ENCODE measurements around the gene SH3GL1.
"Not testable (repeated sequence)": the region's sequence is repeated elsewhere in the genome, so short reads cannot be mapped to it uniquely, and the experiment has no call there.

Gene SH3GL1

DNA sequence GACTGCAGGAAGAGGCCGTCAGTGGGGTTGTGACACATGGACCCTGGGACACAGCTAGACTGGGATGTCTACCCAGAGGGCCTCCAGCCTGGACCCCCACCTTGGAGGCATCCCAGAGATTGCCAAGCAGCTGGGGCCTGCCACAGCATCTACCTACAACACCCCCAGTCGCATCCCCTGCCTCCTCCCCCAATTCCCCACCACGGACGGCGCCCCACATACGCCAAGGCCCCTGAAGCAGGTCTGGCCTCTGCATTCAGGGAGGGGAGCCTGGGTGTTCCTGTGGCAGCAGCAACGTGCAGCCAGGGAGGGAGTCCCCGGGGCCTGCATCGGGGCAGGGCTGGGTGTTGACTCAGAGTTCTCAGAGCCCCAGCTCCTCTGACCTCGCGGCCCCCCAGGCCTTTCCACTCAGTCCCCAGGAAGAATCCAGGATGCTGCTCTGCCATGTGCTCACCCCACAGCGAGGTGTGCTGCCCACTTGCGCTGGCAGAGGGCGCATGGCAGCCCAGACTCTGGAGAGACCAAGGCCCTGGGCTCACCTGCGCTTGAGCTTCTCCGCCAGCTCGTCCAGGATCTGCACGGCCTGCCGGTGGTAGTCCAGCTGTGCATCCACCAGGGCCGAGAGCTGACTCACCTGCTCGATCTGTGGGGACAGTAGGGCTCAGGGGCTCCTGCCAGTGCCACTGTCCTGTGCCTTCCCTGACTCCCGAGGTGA lies 37.4 kb downstream of the SH3GL1 start:
- no peak for DNase-seq

- no peak for DNase-seq
These were observed 38.1 kb downstream of the SH3GL1 start for GRCh38 chr19:4362101-4362828.

GRCh38 chr19:4361152-4362046 lies 38.9 kb downstream of the SH3GL1 start:
- no peak for DNase-seq

DNA sequence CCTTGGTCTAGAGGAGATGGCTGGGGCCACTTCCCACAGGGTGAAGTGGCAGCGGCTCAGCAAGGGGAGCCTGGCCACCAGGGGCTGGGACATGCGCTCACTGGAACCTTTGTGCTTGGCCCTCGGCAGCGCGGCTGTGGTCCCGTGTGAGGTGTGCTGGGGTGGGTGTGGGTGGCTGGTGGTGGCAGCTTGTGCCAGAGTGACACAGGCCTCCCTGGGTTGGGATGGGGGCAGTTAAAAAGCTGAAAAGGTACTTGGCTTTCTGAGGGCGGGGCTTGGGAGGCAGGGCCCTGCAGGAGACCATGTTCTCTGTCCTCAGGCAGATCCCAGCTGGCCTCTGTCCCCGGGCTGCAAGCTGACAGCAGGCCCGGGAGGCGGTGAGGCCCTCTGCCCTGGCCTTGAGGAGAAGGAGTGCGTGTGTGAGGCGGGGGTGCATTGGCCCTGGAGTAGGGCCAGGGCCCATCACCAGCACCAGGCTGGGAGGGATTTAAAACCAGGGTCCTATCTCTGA lies 39.7 kb downstream of the SH3GL1 start:
- DNase-seq, result no peak

GRCh38 chr19:4360081-4360569 lies 40.2 kb downstream of the SH3GL1 start:
- no peak for DNase-seq

GRCh38 chr19:4359627-4360000 lies 40.7 kb downstream of the SH3GL1 start:
- DNase-seq, result no peak

GRCh38 chr19:4358709-4359626 lies 41.4 kb downstream of the SH3GL1 start:
- no peak for DNase-seq

GRCh38 chr19:4357921-4358326 lies 42.4 kb downstream of the SH3GL1 start:
- DNase-seq, result no peak

- DNase-seq, result no peak
These were observed 43.1 kb downstream of the SH3GL1 start for GRCh38 chr19:4357095-4357797.

DNA sequence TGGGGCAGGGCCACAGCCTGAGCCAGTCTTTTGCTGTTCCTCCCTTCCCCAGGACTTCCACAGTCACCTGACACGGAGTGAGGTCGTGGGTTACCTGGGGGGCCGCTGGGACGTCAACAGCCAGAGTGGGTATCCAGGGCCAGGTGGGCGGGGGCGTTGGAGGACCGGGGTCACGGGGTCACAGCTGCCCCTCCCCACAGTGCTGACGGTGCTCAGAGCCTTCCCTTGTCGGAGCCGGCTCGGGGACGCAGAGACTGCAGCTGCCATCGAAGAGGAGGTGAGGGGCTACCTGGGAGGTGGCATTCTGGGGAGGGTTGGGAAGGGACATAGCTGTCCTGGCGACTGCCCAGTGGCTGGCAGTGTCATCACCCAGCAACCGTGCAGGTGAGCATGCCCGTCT lies 45.5 kb downstream of the SH3GL1 start:
- DNase-seq, result no peak

DNA sequence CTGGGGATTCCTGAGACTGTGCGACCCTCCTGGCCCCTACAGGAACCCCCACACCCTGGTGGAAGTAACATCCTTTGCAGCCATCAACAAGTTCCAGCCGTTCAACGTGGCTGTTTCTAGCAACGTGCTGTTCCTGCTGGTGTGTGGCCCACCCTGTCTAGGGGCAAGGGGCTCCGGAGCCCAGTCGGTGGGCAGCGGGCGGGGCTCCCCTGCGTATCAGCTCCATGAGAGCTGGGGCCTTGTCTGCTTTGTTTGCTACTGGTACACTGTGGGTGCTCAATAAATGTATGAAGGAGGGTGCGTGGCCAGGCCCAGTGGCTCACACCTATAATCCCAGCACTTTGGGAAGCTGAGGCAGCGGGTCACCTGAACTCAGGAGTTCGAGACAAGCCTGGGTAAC lies 46.1 kb downstream of the SH3GL1 start:
- no peak for DNase-seq

DNA sequence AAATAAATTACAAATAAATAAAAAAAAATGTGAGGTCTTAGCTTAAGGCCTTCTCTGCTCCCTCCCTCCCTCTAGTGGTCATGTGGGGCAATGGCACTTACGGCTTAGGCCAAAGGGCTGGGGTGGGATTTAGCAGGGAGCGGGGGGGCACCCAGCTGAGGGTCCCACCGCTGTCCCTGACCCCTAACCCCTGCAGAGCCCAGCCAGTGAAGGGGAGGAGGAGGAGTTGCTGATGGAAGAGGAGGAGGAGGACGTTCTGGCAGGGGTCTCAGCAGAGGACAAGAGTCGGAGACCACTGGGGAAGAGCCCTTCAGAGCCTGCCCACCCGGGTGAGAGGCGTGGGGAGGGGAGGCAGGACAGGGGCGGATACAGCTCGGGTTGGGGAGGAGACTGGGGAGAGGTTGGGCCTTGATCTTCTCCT lies 47.6 kb downstream of the SH3GL1 start:
- DNase-seq, result peak; percentile 54

DNA sequence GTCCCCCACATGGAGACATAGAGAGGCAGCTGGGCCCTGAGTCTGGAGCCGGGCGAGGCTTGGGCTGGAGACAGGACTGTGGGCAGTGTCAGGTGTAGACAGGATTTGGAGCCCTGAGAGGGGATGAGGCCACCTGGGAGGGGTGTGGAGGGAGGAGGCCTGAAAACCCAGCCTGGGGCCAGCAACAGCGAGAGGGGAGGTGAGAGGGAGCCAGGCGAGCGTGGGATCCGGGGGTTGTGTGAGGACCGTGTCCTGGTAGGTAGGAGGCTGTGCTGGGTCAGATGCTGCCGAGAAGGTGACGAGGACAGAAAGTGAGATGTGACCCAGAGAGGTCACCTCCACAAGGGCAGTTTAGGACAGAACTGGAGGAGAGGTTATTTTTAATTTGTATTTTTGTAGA lies 49.6 kb downstream of the SH3GL1 start:
- DNase-seq, result no peak

GRCh38 chr19:4350111-4350510 lies 50.2 kb downstream of the SH3GL1 start:
- DNase-seq, result no peak

- not testable (repeated sequence) for DNase-seq
These were observed 51.1 kb downstream of the SH3GL1 start for GRCh38 chr19:4349225-4349624.

GRCh38 chr19:4347521-4347920 lies 52.8 kb downstream of the SH3GL1 start:
- no peak for DNase-seq

- no peak for DNase-seq
These were observed 54.3 kb downstream of the SH3GL1 start for GRCh38 chr19:4346020-4346383.

- DNase-seq, result no peak
These were observed 54.9 kb downstream of the SH3GL1 start for GRCh38 chr19:4345342-4346019.

GRCh38 chr19:4343370-4344307 lies 56.7 kb downstream of the SH3GL1 start, which contains the start of gene MPND:
Gene MPND, plus strand, starts transcription at chr19:4343562. Its CDS starts 32 bp downstream, at chr19:4343594.
- DNase-seq, result peak; percentile 88

Data from effector CD8-positive, alpha-beta T cell (primary cell).